GM19468 (cell line): ENCODE results near the gene FIBP.

ENCODE experiments used
- ATAC-seq: cut with Tn5 transposase; IDR thresholded peaks from one replicate; pipeline ENCODE4 v1.9.1; 2021; ENCODE audit warnings: mild to moderate bottlenecking, moderate library complexity, moderate number of reproducible peaks; ENCODE audit not compliant: unreplicated experiment; ENCODE audit errors: extremely low read depth

Gene FIBP

DNA sequence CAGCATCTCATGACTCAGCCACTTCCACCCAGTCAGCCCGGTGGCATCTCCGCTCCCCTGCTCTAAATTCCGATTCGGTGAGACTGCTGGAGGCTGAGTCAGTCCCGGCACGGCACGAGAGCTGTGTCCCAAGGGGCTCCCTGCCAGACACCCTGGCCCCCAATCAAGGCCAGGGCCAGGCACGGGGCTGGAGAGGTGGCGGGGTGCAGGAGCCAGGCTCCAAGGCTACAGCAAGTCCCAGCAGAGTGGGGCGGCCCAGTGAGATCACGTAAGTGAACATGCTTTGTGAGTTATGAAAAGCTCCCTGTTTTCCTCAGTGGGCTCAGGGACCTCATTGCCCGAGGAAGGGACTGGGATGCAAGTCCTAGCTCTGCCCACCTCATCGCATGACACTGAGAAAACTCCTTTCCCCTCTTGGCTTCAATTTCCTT lies 27.6 kb upstream of the FIBP start:
- no peak for ATAC-seq

DNA sequence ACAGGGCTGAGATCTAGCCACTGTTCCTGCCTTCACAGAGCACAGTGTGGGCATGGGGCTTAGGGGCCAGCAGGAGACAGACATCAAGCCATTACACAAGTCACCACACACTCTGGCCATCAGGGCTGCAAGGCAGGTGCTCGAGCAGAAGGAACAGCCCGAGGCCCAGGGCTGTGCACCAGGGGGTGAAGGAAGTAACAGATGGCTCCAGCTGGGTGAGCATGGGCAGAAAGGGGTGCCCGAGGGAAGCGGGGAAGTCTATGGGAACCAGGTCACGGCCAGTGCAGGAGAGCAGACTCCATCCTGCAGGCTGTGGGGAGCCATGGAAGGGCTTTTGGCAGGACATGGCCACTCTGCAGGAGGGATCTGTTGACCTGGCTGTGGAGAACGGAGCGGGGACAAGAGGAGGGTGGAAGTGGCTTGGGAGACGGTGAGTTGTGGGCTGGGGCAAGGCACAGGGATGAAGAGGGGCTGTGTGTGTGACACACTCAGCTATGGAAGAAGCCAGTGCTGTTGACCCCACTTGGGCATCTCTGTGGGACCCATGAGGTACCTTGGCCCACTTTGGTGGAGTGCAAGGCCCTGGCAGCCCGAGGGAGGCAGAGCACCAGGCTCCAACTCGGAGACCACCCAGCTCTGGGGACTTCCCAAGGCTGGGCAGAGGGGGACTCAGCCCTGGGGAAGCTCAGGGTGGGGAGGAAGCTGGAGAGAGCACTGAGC lies 27.0 kb upstream of the FIBP start:
- ATAC-seq, result no peak

DNA sequence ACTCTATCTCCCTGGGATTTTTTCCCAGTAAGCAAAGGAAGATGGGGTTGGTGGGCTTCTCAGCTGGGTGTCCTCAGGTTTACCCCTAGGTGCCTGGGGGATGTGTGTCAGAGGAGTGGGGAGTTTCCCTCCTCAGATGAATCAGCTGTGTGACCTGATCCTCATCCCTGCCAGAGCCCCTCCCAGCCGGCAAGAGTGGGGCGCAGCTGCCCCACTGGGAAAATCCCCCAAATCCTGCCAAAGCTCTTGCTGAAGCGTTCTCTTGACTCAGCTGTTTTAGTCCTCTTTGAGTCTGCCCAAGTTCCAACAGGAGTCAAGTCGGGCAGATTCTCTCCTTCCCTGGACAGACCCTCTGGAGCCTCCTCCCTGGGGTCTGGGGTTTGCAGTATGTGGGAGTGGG lies 24.6 kb upstream of the FIBP start:
- no peak for ATAC-seq

DNA sequence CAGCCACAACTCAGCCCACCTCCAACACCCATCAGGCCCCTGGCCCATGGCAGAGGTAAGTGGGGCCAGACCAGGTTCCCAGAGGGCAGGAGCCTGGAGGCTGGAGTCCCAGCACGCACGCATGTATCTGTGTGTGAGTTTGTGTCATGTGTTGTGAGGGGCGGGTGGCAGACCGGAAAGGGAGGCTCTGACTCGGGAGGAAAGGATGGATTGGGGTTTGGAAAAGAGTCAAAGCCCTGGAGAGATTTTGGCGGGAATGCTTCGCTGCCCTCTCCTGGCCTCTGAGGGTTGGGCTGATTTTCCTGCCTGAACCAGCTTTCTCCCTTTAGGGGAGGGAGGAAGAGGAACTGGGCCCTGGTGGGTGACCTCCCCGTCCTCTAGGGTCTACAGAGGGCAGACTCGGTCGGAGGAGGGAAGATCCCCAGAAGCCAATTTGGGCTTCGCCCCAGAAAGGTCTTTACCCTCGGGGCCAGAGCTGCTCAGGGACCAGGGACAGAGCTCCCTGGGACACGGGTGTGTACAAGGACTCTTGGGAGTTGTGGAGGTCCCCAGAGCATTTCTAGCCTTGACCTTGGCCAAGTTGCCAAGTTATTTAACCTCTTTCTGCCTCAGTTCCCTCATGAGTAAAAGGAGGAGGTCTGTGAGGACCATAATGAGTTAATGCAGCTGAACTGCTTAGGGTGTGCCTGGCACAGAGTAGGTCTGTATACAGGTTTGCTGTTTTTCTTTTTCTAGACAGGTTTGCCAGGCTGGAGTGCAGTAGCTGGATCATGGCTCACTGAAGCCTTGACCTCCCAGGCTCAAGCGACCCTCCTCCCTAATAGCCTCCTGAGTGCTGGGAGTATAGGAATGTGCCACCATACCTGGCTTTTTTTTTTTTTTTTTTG lies 23.7 kb upstream of the FIBP start:
- ATAC-seq, result no peak

DNA sequence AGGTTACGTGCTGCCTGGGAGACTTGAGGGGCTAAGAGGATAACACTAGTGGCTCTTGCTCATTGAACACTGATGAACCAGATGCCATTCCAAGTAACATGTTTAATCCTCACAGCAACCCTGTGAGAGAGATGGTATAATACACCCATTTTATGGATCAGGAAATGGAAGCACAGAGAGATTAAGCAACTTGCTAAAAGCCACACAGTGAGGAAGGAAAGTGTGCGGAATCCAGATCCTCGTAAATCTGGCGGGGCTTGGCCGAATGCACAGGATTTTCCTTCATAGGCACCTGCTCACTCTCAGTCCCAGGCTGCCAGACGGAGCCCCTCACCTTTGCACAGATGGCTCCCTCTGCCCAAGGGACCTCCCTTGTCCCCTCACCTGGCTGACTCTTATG lies 19.6 kb upstream of the FIBP start:
- ATAC-seq, result no peak

DNA sequence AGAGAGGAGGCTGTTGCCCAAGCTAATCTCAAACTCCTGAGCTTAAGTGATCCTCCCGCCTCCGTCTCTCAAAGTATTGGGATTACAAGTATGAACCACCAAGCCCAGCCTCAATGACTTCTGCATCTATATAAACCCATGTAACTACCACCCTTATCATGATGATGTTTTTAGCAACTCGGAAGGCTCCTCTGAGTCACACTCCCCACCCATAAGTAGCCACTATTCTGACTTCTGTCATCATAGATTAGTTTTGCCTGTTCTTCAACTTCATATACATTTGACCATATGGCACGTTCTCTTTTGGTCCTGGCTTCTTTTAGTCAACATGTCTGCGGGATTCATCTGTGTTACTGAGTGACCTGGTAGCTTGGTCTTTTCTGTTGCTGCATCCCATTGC lies 18.3 kb upstream of the FIBP start:
- ATAC-seq, result no peak

DNA sequence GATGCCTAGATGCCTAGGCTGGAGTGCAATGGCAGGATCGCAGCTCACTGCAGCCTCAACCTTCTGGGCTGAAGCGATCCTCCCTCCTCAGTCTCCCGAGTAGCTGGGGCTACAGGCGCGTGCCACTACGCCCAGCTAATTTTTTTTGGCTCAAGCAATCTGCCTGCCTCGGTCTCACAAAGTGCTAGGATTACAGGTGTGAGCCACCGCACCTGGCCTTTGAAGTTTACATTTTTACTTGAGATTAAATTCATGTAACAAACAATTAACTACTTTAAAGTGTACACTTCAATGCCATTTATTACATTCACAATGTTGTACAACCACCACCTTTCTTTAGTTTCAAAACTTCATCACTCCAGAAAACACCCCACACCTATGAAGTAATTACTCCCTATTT lies 15.4 kb upstream of the FIBP start:
- ATAC-seq, result no peak

DNA sequence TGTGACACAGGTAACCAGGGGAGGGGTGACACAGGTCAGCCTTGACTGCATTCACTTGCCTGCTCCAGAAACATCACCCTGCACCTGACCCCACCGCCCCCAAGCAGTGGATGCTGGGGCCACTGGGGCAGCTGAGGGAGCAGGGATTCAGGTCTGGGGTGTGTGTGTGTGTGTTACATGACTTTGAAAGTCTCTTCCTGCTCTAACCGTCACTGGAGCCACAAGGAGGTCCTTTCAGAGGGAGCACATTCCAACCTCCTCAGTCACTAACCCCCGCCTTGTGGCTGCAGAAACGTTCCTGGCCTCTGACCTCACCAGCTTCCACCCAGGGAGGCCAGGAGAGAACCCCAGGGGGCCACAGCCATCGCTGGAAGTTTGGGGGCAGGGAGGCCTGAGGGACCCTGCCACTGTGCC lies 14.8 kb upstream of the FIBP start:
- no peak for ATAC-seq

DNA sequence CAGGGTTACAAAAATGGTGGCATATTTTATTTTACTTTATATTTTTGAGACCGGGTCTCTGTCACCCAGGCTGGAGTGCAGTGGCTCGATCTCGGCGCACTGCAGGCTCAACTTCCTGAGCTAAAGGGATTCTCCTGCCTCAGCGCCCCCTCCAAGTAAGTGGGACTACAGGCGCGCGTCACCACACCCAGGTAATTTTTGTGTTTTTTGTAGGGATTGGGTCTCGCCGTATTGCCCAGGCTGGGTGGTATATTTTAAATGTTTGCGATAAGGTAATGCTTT lies 12.6 kb upstream of the FIBP start:
- no peak for ATAC-seq

DNA sequence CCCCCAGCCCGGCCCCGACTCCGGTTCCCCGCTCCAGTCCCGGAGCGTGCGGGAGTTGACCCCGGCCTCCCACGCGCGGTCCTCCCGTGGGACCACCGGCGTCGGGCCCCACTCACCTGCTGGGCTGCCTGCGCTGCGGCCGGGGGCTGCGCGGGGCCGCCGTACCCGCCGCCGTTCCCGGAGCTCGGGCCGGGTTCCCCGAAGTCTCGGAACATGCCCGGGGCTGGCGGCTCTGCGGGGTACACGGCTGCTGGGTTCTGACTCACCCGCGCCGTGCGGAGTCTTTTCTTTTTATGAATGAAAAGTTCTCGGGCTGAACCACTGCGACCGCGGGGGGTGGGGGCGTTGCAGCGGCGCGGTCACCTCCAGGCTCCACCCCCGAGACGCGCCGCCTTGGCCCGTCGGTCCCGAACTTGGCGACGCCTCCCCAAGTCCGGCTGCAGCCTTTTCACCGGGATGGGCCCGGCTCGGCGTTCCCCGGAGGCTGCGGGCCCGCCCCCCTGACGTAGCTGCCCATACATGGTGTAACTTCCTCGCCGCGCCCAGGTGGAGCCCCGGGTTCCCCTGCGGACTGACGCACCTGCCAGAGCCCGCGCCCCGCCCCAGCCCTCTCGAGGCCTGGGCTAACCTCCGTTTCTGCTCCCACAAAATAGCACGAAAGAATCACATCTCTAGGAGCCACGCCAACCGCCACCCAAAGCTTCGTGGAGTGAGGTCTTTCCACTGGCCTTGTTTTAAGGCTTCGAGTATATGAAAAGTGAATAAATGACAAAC lies 12.0 kb upstream of the FIBP start, which contains the start of gene FOSL1:
Gene FOSL1 (minus strand): TSS at position 264 of the 774 bp plus-strand sequence. CDS start 49 bp downstream, at position 215.
- peak; percentile 23 for ATAC-seq

DNA sequence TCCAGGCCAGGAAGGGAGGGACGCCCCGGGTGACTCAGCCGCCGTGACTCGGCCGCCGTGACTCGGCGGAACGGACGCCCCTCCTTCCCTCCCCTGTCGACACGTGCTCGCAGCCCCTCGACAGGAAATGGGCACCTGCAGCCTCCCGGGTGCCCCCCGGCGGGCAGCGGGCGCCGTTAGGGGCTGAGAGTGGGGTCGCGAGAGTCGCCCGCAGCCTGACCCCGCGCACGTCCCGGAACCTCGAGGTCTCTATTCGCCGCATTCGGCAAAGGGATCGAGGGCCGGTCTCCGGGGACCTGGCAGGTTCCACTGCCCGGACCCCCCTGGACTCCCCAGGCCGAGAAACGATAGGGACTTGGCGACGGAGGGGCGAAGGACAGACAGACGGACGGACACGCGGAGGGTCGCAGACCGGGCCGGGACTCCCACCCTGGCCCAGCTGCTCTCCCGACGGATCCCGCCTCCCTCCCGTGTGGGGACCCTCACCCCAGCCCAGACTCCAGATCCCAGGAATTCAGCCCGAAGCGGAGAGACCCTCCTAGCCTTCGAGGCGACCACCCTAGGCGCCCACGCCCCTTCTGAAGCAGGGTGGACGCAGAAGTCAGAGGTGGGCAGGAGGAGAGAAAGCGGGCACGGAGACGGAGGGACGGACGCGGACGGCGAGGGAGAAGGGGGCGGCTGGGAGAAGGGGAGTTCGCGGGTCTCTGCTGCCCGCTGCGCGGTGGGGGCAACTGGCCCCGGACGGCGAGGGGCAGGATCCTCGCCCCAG lies 11.3 kb upstream of the FIBP start:
- ATAC-seq, result no peak

DNA sequence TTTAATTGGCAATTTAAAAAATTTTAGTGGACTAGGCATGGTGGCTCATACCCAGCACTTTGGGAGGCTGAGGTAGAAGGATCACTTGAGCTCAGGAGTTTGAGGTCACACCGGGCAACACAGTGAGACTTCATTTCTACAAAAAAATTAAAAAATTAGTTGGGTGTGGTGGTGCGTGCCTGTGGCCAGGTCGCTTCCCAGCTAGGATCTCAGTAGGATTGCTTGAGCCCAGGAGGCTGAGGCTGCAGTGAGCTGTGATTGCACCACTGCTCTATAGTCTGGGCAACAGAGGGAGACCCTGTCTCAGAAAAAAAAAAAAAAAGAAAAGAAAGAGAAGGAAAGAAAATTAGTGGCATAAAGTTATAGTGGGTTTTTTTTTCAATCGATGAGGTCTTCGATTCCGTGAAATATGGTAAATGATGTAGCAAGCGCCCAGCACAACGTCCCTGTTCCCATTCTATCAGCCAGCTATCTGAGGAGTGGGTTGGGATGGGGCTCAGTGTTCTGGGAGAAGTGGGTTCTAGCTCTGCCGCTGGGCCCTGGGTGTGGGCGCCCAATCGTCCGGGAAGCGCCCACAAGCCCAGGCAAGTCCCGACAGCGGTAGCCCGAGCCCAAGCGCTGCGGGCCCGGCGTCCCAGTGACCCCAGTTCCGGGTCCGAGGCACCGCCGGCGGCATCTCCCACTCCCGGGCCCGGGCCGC lies 10.5 kb upstream of the FIBP start:
- ATAC-seq, result no peak

DNA sequence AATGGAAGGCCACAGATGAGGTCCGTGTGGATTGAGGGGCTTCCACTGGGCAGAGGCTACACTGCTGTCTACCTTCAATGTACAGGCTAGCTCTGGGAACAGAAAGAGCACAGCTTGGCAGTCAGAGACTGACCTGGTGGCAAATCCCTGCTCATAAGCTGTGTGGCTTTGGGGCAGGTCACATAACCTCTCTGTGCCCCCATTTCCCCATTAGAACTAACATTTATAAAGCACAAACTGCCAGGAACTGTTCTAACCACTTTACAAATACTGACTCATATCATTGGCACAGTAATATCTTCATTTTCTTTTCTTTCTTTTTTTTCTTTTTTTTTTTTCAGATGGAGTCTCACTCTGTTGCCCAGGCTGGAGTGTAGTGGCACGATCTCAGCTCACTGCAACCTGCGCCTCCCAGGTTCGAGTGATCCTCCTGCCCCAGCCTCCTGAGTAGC lies 8.8 kb upstream of the FIBP start:
- no peak for ATAC-seq

DNA sequence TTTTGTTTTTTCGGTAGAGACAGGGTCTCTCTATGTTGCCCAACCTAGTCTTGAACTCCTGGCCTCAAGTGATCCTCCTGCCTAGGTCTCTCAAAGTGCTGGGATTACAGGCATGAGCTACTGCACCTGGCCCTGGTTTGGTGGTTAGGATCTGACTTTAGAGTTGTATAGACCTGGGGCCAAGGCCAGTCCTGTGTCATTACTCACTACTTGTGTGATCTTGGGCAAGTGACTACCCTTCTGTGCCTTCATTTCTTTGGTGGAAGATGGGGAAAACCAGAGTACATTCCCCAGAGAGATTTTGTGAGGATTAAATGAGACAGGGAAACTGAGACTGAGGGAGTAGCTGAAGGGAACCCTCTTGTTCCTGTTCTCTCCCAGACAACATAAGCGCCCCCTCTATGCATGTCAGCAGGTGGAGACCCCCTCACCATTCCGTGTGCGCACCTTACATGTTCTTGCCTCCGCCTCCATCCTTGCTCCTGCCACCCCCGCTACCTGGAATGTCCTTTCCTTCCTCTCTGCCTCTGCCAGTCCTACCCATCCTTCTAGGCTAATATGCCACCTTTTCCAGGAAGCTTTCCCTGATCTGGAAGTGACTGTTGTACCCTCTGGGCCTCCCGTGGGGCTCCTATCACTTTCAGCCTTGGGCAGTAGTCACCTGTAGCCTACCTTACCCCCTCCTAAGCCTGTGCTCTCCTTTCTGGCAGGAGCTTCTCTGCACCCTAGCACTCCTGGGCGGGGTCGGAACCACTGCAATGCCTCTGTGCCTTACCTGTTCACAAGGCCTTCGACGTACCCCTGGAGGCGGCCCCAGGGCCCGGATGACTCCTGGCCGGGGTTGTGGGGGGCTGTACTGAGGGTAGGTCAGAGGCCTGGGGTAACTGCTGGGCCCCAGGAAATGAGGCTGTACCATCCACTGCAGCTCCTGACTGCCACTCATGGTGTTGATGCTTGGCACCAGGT lies 8.0 kb upstream of the FIBP start:
- no peak for ATAC-seq

DNA sequence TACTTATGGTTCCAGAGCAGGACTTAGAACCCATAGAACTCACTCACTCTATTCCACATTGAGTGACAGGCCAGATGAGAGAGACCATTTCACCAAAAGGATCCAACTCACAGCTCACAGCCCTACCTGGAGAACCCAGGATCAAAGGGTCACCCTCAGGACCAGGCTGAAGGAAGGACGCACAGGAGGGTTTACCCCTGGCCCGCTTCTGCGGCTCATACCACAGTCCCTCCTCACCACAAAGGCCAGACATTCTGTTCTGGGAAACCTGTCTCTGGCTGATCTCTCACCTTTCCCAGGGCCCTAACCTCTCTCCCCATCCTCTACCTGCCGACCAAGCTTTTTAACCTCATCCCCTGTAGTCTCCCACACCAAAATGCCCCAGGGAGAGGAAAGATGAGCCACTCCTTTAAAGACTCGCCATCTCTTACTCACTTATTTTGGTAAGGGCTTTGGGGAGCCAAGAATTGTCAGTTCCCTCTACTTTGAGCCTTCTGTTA lies 7.3 kb upstream of the FIBP start:
- ATAC-seq, result no peak

DNA sequence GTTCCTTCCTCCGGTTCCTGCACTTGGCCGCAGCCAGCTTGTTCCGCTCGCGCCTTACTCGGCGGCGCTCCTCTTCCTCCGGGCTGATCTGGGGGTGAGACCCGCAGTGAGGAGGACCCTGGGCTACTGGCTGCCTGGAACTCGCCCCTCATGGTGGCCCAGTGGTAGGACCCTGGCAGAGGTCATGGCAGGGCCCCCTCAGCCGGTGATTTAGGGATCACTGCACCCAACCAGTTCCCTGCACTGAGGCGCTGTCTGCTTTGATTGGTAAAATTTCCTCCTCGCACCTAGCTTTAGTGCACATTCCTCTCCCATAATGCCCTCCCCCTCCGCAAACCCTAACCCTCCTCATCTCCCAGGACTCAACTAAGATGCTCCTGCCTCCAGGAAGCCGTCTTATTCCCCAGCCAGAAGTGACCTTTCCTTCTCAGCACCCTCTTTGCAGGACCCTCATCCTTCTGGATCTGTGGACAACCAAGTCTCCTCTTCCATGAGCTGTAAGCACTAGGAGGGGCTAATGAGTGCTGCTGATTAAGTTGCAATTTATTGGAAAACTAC lies 5.8 kb upstream of the FIBP start:
- ATAC-seq, result no peak

DNA sequence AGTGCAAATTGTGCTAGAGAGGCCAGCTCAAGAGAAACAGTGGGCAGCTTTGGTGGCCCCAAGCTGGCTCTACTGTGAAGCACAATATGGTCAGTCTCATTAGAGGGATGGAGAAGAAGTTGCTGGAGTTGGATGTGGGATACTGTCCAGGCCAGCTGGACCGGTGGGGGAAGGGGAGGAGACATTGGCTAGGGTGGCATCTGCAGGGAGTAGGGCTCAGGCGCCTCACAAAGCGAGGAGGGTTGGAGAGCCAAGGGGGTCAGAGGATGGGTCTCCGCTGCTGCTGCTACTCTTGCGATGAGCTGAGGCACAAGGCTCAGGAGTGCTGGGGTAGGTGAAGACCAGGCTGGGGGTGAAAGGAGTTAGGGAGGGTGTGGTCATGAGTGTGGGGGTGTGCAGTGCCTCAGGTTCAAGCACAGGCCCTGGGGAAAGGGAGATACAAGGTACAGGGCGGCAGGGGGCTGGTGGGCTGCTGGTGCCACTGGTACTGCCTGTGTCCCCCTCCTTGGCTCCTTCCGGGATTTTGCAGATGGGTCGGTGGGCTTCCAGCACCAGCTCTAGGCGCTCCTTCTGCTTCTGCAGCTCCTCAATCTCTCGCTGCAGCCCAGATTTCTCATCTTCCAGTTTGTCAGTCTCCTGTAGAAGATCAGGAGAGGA lies 4.5 kb upstream of the FIBP start:
- ATAC-seq, result no peak
